Measurements from ENCODE around the gene LGALSL.

Gene LGALSL

GRCh38 chr2:64453770-64454385, at the start of gene LGALSL:
TSS of gene LGALSL (plus strand) at chr2:64454162. CDS start at chr2:64454546, 384 bp downstream.
- peak; percentile 57 to 63 for ATAC-seq

- ATAC-seq = no peak
These were observed 49.2 kb upstream of the LGALSL start for GRCh38 chr2:64404743-64405142.

GRCh38 chr2:64405581-64406406, 48.2 kb upstream of the LGALSL start:
- no peak for ATAC-seq

GRCh38 chr2:64406407-64406774, 47.6 kb upstream of the LGALSL start:
- ATAC-seq = no peak

GRCh38 chr2:64408031-64408430, 45.9 kb upstream of the LGALSL start:
- no peak for ATAC-seq

GRCh38 chr2:64410671-64411070, 43.3 kb upstream of the LGALSL start:
- ATAC-seq = no peak

GRCh38 chr2:64412671-64413070, 41.3 kb upstream of the LGALSL start:
- no peak for ATAC-seq

GRCh38 chr2:64414736-64415435, 39.1 kb upstream of the LGALSL start:
- ATAC-seq = no peak

- ATAC-seq = no peak
These were observed 36.3 kb upstream of the LGALSL start for GRCh38 chr2:64417624-64418023.

GRCh38 chr2:64419596-64420165, 34.3 kb upstream of the LGALSL start:
- ATAC-seq = no peak

GRCh38 chr2:64420677-64421076, 33.3 kb upstream of the LGALSL start:
- ATAC-seq = no peak

- ATAC-seq = no peak
These were observed 32.8 kb upstream of the LGALSL start for GRCh38 chr2:64421201-64421600.

- ATAC-seq = no peak
These were observed 31.5 kb upstream of the LGALSL start for GRCh38 chr2:64422466-64422865.

GRCh38 chr2:64423303-64423702, 30.7 kb upstream of the LGALSL start:
- no peak for ATAC-seq

- no peak for ATAC-seq
These were observed 29.5 kb upstream of the LGALSL start for GRCh38 chr2:64424416-64424987.

GRCh38 chr2:64426183-64426952, 27.6 kb upstream of the LGALSL start:
- no peak for ATAC-seq

GRCh38 chr2:64434039-64434657, 19.8 kb upstream of the LGALSL start:
- ATAC-seq = no peak

GRCh38 chr2:64437883-64438282, 16.1 kb upstream of the LGALSL start:
- ATAC-seq = no peak

- no peak for ATAC-seq
These were observed 14.8 kb upstream of the LGALSL start for GRCh38 chr2:64439194-64439593.

GRCh38 chr2:64440843-64441242, 13.1 kb upstream of the LGALSL start:
- ATAC-seq = no peak

GRCh38 chr2:64442277-64442676, 11.7 kb upstream of the LGALSL start:
- ATAC-seq = no peak

Measured in activated CD4-positive, CD25-positive, alpha-beta regulatory T cell treated with anti-CD3 and anti-CD28 coated beads, Interleukin-2, amount 50 U/mL, for 24 hours (primary cell).